RWPE2 (cell line): ENCODE results near the gene MAN1C1.

Source experiments
- ATAC-seq: fragments of 200-7000 bp; cut with Tn5 transposase; 3 replicates; pipeline ENCODE4 v1.9.1; 2021; ENCODE audit warnings: low read depth
- DNase-seq: peaks from one replicate; pipeline ENCODE4 v3.0.0-alpha.2; 2020; ENCODE audit warnings: low spot score
- H3K27ac ChIP-seq: fragments of 450-650 bp; 2 replicates; pipeline ENCODE4 v1.5.1; 2017; ENCODE audit warnings: mild to moderate bottlenecking; ENCODE audit not compliant: poor library complexity, severe bottlenecking
- H3K27me3 ChIP-seq: fragments of 250-450 bp; sonication (Bioruptor Pico); 2 replicates; pipeline ENCODE4 v1.5.1; 2021; ENCODE audit warnings: mild to moderate bottlenecking, moderate library complexity; ENCODE audit not compliant: insufficient read depth, poor library complexity, severe bottlenecking
- H3K36me3 ChIP-seq: fragments of 250-450 bp; sonication (Bioruptor Pico); 2 replicates; pipeline ENCODE4 v1.5.1; 2020; ENCODE audit warnings: low read depth, mild to moderate bottlenecking, moderate library complexity
- H3K4me1 ChIP-seq: fragments of 250-450 bp; sonication (Bioruptor Pico); 2 replicates; pipeline ENCODE4 v1.5.1; 2021; ENCODE audit warnings: mild to moderate bottlenecking, moderate library complexity; ENCODE audit not compliant: insufficient read depth, poor library complexity, severe bottlenecking
- H3K4me3 ChIP-seq: fragments of 250-450 bp; sonication (Bioruptor Pico); 2 replicates; pipeline ENCODE4 v1.5.1; 2021; ENCODE audit warnings: mild to moderate bottlenecking, moderate library complexity; ENCODE audit not compliant: severe bottlenecking
- H3K9me3 ChIP-seq: fragments of 250-450 bp; sonication (Bioruptor Pico); 2 replicates; pipeline ENCODE4 v1.5.1; 2021; ENCODE audit warnings: mild to moderate bottlenecking, moderate library complexity; ENCODE audit not compliant: severe bottlenecking
- TF ChIP-seq, protein P1 (sequence below): fragments of 450-650 bp; IDR thresholded peaks from one replicate; pipeline ENCODE4 v1.5.1; 2017; ENCODE audit warnings: mild to moderate bottlenecking, moderate library complexity; ENCODE audit not compliant: poor library complexity, severe bottlenecking

The MAN1C1 gene

DNA sequence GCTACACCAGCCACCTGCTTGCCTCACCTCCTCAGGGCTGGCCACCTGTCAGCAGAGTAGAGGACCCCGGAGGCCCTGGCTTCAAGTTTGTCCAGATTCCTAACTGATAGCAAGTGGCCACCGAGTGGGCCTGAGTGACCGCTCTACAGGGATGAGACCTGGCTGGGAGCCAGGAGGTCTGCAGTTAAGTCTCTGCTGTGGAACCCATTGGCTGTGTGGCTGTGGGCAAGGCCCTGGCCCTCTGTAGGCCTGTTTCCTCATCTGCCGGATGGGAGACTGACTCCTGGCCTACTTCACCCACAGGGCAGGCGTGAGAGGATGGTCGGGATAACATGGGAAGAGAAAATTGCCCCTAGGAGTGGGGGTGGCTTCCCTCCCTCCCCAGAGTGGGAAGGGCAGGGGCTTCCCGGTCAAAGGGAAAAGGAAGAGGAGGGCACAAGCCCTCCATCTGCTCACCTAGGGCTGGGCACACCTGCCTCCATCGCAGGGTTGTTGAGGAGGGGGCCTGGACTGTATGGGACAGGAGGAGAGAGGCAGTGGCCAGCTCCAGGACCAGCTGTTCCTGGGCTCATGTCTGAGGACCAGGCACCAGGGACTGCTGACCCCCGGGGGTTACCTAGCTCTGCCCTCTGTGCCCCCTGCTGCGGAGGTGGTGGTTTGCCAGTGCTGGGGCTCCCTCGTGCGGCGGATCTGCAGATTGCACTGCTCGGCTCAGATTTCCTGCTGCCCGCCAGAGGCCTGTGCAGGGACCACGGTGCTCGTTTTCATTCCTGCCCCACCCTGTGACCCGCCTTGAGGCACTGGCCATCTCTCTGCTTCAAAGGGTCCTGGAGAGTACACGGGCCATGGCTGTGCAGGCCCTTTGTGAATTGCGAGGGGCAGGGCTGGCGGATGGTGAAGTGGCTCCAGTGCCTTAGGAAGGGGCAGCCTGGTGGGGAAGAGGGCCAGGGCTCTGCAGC is 194.0 kb downstream of the MAN1C1 start:
- ATAC-seq = peak; percentile 67
- H3K27ac ChIP-seq = no peak overlapping the region
- TF ChIP-seq, protein P1, sequence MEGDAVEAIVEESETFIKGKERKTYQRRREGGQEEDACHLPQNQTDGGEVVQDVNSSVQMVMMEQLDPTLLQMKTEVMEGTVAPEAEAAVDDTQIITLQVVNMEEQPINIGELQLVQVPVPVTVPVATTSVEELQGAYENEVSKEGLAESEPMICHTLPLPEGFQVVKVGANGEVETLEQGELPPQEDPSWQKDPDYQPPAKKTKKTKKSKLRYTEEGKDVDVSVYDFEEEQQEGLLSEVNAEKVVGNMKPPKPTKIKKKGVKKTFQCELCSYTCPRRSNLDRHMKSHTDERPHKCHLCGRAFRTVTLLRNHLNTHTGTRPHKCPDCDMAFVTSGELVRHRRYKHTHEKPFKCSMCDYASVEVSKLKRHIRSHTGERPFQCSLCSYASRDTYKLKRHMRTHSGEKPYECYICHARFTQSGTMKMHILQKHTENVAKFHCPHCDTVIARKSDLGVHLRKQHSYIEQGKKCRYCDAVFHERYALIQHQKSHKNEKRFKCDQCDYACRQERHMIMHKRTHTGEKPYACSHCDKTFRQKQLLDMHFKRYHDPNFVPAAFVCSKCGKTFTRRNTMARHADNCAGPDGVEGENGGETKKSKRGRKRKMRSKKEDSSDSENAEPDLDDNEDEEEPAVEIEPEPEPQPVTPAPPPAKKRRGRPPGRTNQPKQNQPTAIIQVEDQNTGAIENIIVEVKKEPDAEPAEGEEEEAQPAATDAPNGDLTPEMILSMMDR = peak; percentile 93
- H3K36me3 ChIP-seq = peaks cover 15% of the 10 kb centered on the region; the same call in 1 of the 2 replicates
- no peak overlapping the region for H3K4me3 ChIP-seq
- DNase-seq = no peak
- H3K27me3 ChIP-seq = no peaks in the 10 kb centered on the region
- no peaks in the 10 kb centered on the region for H3K9me3 ChIP-seq
- no peaks in the 10 kb centered on the region for H3K4me1 ChIP-seq

DNA sequence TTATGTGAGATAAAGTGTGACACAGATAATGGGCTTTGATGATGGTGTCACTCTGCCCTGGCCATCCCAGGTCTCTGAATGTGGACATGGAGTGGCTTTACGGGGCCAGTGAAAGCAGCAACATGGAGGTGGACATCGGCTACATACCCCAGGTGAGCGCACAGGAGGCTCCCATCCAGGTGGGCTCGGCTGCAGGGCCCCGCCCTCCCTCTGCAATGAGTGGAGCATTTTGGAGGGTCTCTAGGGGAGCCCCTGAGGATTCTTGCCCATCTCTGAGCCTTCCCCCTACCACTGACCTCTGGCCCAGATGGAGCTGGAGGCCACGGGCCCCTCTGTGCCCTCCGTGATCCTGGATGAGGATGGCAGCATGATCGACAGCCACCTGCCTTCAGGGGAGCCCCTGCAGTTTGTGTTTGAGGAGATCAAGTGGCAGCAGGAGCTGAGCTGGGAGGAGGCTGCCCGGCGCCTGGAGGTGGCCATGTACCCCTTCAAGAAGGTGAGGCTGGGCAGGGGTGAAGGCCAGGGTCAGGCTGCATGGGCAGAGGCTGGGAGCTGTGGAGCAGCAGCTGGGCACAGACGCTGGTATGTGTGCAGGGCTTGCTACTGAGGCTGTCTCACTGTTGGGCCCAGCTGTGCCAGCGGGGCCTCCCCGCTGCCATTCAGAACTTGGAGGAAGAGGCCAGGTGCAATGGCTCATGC is 194.9 kb downstream of the MAN1C1 start:
- no peaks in the 10 kb centered on the region for H3K9me3 ChIP-seq
- no peak overlapping the region for H3K27ac ChIP-seq
- peaks cover 11% of the 10 kb centered on the region; the same call in 1 of the 2 replicates for H3K36me3 ChIP-seq
- H3K4me3 ChIP-seq = no peak overlapping the region
- no peaks in the 10 kb centered on the region for H3K4me1 ChIP-seq
- DNase-seq (no peak), ATAC-seq (no peak)
- no peaks in the 10 kb centered on the region for H3K27me3 ChIP-seq
- TF ChIP-seq, protein P1 = no peak

DNA sequence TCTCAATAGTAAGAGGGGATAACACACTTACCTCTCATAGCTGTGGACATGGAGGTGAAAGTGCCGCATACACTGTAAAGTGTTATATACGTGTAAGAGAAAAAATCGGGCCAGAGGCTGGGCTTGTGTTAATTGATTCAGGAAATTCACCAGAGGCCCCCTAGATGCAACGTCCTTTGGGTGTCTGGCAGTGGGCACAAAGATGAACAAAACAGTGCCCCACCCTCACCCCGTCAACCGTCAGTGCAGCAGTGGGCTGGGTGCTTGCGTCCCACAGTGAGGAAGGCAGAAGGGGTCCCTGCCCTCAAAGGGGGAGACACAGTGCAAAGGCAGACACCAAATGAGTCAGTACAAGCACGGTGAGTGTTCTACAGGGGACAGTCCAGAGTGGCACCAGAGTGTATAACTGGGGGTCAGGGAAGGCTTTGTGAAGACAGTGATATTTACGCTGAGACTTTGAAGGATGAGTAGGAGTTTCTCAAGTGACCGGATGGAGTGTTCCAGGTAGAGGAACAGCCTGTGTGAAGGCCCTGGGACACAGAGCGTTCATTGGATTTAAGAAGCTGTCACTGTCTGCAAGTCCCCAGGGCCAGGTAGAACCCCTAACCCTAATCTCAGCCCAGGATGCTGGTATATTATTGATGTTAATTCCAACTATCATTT is 196.6 kb downstream of the MAN1C1 start:
- H3K9me3 ChIP-seq = no peaks in the 10 kb centered on the region
- DNase-seq (no peak), ATAC-seq (no peak)
- H3K36me3 ChIP-seq = peaks cover 11% of the 10 kb centered on the region; the same call in 1 of the 2 replicates
- H3K4me3 ChIP-seq = no peak overlapping the region
- H3K27ac ChIP-seq = no peak overlapping the region
- H3K4me1 ChIP-seq = no peaks in the 10 kb centered on the region
- TF ChIP-seq, protein P1 = no peak
- no peaks in the 10 kb centered on the region for H3K27me3 ChIP-seq

DNA sequence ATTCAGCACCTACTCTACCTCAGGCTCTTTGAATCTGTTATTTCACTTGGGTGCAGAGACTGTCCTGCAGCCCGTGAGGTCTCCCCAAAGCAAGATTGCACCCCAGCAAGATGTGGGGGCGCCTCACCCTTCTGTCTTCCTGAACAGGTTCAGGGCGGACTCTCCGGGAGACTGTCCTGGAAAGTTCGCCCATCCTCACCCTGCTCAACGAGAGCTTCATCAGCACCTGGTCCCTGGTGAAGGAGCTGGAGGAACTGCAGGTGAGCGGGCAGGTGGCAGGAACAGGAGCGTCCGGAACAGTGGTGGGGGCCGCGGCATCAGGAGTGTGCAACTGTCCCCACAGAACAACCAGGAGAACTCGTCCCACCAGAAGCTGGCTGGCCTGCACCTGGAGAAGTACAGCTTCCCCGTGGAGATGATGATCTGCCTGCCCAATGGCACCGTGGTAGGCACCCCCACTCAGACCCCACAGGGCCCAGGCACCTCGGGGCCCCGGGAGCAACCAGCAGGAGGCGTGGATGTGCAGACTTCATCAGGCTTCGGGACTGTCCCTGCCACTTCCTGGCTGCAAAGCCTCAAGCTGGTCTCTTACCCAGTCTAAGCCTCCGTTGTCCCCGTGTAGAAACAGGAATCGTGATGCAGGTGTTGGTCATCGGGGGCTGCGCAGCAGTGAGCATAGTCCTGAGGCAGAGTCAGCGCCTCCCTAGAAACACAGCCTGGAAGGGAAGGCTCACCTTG is 197.3 kb downstream of the MAN1C1 start:
- DNase-seq (no peak), ATAC-seq (no peak)
- Histone ChIP-seq H3K9me3 (no peaks in the 10 kb centered on the region), H3K27me3 (no peaks in the 10 kb centered on the region), H3K4me3 (no peak overlapping the region), H3K36me3 (peaks cover 11% of the 10 kb centered on the region; the same call in 1 of the 2 replicates), H3K4me1 (no peaks in the 10 kb centered on the region), H3K27ac (no peak overlapping the region)
- TF ChIP-seq, protein P1 = no peak
